Inflammatory macrophage treated with lipopolysaccharide for 1 hour (primary cell): ENCODE results near the gene DOK6.

Experiments
- DNase-seq, 2 donors: peaks; one replicate each; pipeline ENCODE4 v3.0.0-alpha.2; 2020 to 2022

DOK6 gene

DNA sequence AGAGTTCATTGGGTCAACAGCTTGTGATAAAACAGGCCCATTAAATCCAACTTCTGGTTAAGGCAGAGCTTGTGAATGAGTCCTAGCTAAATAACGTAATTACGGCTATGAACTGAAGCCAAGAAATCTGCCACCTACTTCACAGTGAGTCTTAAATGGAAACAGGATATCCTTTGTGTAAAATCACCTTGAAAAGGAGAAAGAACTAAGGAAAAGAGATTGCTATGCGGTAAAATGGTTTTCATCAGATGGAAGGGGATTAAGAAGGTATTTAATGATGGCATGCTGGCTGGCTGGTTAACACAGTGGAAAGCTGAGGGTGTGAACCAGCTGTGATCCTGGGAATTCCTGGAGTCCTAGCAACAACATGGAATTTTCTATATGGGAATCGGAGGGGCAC is 156.6 kb downstream of the DOK6 start:
- no peak for DNase-seq

DNA sequence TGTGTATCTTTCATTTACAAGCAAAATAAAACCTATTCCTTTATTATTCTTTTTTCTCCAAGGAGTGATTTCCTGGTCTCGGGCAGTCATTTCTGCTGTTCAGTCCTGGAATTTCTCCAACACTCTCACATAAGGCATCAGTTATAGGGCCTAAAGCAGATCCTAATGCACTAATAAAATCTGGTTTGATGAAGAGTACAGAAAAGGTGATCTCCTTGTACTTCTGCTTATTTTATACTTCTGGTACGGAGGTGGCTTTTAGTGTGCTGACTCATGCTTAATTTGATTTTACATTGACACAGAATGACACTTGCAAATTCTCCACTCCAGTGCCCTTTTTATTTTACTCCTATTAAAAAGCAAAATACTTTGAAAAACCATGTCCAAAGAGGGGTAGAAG is 157.4 kb downstream of the DOK6 start:
- DNase-seq, result no peak

DNA sequence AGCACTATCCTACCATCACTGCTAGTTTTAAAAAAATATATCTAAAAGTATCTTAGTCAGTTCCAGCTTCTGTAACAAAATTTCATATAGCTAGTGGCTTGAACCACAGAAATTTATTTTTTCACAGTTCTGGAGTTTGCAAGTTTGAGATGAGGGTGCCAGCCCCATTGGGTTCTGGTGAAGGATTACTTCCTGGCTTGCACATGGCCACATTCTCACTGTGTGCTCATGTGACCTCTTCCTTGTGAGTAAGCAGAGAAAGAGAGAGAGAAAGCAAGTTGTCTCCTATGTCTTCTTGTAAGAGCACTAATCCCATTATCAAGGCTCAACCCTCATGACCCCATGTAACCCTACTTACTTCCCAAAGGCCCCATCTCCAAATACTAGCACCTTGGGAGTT is 158.9 kb downstream of the DOK6 start:
- no peak for DNase-seq

- DNase-seq, result no peak
Observed at GRCh38 chr18:69564602-69565001, 163.9 kb downstream of the DOK6 start.

DNA sequence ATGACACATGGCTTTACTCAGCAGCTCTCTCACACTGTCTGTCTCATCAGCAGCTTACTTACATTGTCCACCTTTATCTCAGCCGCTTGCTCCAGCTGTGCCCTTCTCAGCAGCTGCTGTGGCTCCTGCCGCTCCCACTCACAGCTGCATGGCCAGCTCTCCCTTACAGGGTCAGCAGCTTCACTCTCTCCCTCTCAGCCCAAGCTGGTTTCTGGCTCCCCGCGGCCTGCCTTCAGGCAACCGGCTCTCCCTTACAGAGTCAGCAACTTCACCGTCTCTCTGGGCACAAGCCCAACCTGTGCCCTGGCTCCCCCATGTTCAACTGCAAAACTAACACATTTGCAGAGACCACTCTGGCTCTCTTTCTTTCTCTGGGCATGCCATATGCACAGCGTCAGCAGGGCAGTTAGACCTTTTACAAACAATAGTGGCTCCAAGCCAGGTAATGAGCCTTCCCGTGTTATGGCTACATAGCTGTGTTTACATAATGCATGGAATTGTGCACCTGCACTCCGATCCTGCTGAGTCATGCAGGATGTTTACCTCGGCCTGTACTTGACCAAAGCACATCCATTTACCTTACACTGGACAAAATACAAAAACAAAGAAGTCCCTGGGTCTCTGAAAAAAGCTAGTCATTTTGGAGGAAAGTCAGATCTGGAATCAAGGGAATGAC is 167.3 kb downstream of the DOK6 start:
- no peak for DNase-seq

- no peak for DNase-seq
Observed at GRCh38 chr18:69569133-69569532, 168.4 kb downstream of the DOK6 start.

DNA sequence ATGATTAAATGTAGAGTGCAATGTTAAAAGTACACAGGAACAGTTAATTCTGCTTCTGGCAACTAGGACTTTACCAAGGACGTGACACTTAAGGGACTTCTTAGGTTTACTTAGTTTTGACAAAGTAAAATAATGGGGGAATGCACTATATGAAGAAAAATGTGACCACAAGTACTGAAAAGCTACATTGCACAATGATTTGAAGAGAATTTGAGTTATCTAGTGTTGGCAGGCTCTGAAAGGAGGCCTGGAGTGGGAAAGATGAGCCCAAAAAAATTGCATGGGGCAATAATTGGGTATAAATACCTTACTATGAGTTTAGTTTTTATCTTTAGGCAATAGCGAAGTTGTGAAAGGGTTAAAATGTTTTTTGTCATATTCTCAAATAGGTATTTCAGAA is 173.7 kb downstream of the DOK6 start:
- no peak for DNase-seq

GRCh38 chr18:69580107-69580506 is 179.4 kb downstream of the DOK6 start:
- DNase-seq, result no peak

- no peak for DNase-seq
Observed at GRCh38 chr18:69584429-69584828, 183.7 kb downstream of the DOK6 start.

DNA sequence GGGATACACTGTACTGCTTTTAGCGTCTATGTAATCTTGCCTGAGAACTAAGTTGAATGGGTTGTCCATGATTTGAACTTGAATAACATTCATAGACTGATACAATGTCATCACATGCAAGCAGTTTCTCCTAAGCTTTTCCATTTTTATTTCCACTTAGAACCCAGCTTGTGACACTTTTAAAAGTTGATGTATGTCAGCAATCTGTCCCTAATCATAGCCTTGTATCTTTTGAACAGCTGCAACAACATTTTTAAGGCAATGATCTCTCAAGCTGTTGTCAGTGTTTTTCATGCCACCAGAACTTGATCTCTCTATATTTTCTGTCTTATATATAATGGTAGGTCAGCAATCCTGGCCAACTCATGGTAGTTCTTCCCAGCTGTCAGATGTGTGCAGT is 185.0 kb downstream of the DOK6 start:
- DNase-seq, result no peak

GRCh38 chr18:69586537-69586936 is 185.8 kb downstream of the DOK6 start:
- DNase-seq, result no peak

- DNase-seq, result no peak
Observed at GRCh38 chr18:69588301-69588700, 187.6 kb downstream of the DOK6 start.

DNA sequence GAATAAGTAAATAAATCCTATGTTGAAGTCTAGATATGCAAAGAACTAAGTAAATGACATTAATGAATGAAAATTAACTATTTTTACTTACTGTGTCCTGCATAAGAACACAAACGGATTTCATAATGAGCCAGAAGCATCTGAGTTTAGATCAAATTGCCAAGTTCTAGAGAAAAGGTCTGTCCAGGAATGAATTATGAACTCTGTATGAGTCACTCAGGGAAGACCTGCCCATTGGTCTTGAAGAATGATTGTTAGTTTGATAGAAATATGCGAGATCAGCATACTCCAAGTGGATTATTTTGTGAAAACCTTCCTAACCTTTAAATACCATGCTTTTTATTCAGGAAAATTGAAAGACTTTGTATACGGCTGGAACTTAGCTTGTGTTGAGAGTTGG is 189.5 kb downstream of the DOK6 start:
- no peak for DNase-seq

GRCh38 chr18:69596345-69596744 is 195.7 kb downstream of the DOK6 start:
- no peak for DNase-seq

DNA sequence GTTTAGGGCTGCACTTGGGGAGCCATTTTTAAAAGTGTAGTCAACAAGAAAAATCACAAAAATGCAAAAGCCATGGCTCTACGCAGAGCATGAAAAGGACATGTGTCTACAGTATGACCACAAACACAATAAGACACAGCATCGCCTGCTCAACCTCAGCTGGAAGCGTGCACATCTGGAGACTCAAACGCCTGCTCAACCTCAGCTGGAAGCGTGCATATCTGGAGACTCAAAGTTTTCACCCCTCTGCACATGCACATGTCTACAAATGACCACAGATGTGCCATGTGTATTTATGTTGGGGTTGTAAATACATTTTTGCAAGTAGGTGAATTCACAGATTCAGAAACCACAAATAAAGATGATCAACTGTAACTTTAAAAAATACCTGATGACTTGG is 196.9 kb downstream of the DOK6 start:
- DNase-seq, result no peak

- no peak for DNase-seq
Observed at GRCh38 chr18:69599377-69599776, 198.7 kb downstream of the DOK6 start.

GRCh38 chr18:69612242-69612641 is 211.6 kb downstream of the DOK6 start:
- DNase-seq, result no peak

GRCh38 chr18:69616114-69616513 is 215.4 kb downstream of the DOK6 start:
- DNase-seq, result no peak

GRCh38 chr18:69617408-69617807 is 216.7 kb downstream of the DOK6 start:
- no peak for DNase-seq

- DNase-seq, result no peak
Observed at GRCh38 chr18:69617888-69618287, 217.2 kb downstream of the DOK6 start.

DNA sequence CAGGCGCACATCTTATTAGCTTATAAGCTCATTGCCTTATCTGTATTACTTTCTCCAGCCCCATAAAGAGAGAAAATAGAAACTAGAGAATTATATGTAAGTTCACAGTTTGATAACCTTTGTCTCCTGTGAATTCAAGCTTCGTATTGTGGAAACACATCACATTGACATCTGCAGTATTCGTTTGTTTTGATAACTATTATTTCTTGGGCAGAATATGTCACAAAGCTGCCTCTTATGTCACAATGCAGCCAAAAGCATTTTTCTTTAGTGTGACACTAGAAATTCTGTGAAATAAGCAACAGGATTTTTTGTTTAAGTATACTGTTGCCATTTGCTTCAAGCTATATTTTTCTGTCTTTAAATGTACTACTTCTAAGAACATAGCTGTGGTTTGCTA is 221.5 kb downstream of the DOK6 start:
- no peak for DNase-seq

DNA sequence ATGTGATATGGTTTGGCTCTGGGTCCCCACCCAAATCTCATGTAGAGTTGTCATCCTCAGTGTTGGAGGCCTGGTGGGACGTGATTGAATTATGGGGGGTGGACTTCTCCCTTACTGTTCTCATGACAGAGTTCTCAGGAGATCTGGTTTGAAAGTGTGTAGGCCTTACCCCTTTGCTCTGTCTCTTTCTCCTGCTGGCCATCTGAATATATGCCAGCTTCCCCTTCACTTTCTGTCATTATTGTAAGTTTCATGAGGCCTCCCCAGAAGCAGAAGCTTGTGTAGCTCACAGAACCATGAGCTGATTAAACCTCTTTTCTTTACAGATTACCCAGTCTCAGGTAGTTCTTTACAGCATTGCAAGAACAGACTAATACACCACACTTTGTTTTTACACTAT is 222.3 kb downstream of the DOK6 start:
- DNase-seq, result no peak

- no peak for DNase-seq
Observed at GRCh38 chr18:69626171-69626570, 225.5 kb downstream of the DOK6 start.

- DNase-seq, result no peak
Observed at GRCh38 chr18:69626643-69627242, 226.1 kb downstream of the DOK6 start.

- DNase-seq, result no peak
Observed at GRCh38 chr18:69628774-69629359, 228.2 kb downstream of the DOK6 start.
